Measurements from ENCODE around the gene USP7.
"Not testable (repeated sequence)": the region's sequence is repeated elsewhere in the genome, so short reads cannot be mapped to it uniquely, and the experiment has no call there.

Gene USP7

DNA sequence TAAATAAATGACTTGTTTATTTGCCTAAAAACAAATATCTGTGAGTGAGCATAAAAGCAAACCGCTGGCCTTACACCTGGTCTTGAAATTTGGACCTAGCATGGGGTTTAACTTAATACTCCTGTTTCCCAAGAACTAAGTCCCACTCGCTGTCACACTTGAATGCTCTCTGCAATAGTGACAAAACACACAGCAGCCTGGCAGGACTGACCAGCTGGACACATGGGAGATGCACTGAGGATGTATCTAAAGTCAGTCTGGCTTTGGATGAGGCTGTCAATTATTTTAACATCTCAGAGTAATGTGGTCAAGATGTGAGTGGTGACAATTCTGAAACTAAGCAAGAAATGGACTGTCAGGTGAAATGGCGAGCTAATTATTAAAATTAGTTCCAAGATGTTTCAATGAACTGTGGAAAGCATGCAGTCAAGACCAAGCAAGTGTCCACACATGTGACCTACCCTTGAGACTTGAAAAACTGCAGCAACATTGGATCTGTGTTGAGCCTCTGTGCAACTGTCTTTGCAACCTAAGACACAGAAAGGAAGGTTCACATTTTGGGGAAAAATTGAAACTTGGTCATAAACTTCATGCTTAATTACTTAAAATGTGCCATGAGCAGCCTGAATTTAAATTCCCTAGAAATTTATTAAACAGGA, 64.9 kb downstream of the USP7 start:
- DNase-seq: no peak

DNA sequence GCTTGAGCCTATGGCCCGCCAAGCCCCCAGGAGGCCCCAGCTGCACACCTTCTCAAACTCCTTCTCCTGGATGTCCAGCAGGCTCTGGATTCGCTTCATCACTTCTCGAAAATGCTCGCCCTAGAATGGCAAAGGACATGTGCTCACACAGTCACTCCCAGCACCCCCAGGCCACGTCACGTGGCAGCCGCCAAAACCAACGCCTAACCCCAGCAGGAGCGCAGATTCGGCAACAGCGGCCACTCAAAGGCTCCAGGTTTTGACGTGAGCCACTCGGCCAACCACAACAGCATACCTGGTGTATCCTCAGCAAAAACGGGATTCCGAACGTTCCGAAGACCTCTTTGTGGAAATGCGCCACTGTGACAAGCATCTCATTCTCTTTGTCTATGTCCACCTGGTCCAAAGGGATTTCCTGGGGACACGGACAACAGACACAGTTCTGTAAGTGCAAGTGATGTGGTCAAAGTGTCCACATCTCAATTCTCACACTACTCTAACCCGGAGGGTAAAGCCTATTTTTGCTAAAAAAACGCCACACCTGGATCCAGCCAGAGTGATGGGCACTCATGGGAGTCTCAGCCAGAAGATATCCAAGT, 68.9 kb downstream of the USP7 start:
- no peak for DNase-seq

DNA sequence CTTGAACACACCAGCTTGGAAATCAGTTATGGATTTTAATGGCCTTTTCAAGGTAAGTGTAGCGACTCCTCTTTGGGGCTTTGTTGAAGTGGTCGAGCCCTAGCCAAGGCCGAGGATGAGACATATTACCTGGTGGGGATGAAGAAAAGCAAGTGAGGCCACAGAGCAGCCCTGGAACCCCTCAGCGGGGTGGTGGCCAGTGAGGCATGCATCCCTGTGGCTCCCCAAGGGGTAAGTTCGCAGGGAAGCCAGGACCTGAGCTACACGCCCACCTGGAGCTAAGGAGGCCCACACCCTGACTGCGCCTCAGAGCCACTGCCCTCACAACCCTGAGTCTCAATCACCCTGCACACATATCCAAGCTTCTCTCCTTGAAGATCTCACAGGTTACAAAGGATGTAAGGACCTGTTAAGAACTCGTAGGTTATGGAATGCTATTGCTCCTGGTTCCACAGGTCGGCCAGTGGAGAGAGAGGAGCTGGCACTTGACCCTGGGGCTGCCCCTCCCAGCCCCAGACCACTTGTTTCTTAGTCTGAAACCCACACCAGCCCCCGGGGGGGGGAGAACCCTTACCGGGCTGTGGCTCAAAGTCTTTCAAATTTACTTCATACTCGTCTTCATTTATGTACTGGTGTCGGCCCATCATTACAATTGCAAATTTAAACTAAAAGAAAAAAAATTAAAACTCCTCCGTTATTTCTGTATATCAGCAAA, 69.6 kb downstream of the USP7 start:
- DNase-seq: no peak

DNA sequence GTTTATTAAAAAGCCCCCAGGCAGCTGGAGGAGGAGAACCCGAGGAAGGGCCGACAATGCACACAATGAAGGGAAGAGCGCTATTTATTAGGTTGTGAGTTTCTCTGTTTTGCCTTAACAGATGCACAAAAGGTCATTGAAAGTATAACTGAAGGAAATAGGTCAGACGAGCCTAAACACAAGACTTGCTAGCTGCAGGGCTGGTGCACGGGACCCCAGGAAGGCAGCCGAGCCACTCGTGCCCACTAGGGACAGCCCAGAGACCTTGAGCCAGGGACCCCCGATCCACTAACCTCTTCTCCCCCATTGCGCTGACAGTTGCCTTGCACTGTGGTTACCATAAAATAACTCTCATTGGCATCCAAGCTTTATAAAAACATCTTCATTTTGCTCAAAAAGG, 70.3 kb downstream of the USP7 start:
- no peak for DNase-seq

DNA sequence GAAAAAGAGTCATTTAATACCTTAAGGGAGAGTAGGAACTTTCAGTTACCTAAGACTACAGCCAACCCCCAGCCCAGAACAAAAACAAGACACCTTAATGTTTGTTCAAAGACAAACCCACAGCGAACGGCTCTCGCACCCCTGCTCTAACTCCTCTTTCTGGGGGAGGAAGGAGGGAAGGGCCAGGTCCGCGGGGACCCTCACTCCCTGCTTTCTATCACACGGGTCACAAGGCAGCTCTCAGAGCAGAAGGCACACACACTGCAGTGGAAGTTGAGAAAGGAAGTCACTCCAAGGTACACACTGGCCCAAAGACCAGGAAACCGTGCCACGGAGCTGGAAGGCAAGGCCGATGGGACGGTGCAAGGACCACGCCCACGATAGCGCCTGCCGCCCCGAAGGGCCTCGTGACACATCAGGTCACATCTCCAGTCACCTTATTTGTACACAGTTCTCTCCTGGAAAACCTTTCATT, 71.6 kb downstream of the USP7 start:
- no peak for DNase-seq

DNA sequence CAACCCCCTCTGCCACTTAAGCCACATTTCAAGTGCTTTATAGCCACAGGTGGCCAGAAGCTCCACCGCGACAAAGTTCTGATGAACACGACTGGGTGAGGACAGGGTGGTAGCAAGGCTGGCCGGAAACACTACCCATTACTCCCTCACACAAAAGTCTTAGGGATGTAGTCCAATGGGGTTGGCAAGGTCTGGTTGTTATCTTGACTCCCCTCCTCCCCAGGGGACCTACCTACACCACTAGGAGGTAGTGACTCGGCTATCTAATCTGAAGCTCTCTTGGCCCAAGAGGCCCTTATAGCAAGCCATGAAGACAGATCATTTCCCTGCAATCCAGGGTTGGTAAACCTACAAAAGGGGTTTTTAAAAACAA, 73.2 kb downstream of the USP7 start:
- DNase-seq: no peak

DNA sequence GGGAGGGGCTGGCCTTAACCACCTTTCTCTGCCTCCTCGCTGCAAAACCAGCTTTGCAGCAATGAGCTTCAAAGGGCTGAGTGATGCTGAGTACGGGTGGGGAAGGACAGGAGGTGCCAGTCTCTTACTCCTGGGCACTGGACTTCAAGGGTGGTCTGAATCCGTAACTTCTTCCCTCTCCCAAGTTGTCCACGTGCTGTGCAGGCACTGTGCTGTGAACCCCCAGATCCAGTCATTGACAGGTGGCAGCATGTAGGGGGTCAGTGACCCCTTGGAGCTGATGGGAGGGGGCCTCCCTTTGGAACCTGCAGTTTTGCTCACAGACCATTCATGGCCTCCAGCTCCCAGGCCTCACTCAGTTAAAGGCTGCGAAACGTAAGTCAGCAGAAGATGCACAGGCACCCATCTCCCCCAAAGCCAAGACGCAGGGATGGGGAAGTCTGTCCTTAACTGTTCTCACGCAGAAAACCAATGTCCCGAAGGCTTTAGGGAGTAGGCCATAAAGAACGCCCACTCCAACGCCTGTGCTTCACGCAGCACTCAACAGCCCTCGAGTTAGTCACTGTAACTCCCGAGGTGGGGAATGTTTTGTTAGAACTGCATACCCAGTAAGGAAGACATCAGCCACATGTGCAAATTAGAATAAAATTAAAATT, 73.7 kb downstream of the USP7 start:
- DNase-seq: no peak

DNA sequence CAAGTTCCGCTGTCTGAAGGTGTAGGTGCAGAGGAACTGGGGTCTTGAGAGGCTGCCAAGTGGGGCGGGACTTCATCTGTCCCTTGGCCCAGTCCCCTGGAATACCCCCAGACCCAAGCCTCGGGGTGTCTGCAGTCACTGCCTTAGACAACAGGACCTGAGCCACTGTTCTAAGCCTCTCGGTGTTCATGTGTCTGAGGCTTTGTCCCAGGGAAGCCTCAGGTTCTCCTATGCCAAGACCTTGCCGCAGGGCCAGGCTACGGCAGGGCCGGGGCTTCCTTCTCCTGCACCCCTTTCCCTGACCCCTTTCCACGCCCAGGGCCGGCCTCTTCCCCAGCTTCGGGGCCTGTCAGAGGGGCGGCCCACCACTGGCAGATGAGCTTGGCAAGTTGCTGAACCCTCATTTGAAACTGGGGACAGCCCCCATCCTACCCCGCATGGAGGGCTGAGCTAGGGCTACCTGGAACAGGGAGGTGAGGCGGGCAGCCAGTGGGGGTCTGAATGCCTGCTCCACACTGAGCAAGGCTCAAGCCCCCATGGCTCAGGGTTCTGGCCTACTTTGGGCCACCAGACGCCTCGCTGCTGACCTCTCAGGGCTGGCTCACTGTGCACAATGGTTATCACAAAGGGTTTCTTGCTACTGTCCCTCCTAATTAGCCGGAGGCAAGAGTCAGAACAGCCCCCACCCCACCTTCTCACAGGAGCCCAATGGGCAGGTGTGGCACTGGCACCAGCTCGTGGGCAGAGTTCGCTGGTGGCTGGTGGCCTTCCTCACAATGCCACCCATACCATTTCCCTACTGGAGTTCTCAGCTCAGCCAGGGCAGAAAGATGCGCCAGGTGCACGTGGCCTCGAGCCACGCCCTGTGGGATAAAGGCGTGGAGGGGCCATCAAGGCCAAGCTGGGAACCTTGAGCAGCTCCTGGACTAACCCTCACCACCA, 74.5 kb downstream of the USP7 start:
- DNase-seq: no peak

DNA sequence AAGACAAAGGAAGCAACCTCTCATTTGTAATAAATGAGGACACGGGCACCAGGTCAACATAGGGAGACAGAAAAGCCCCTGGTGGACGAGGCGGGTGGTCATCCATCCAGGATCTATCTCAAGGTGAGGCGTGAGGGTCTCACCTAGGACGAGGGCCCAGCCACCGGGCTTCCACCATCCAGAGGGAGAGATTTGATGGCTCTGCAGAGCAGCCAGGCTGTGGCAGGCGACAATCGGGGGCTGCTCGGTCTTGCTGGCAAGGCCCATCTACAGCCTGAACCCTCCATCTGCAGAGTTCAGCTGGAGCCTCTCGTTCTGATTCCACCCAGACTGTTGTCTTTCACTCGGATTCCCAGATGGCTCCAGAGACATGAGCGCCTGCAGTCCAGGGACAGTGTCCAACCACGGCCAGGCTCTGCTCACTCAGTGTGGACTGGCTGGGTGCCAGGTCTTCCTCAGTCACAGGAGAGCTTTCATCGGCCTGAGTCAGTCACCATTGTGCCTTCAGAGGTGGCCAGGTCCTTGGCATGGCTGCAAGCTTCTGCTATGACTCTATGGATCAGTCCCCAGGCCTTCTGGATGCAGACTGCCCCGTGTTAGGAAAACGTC, 75.7 kb downstream of the USP7 start:
- no peak for DNase-seq

DNA sequence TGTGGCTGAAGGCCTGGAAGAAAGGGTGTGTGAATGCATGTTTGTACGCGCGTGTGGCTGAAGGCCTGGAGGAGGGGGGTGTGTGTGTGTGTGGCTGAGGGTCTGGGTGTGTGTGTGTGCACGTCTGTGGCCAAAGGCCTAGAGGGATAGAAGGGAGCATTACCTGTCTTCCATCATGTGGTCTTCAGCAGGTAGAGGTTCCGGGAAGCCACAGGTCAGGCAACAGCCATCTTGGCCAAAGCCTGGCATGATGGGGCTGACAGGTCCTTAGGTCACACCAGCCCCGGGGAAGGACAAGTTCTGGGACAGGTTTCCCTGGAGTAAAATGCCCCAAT, 76.3 kb downstream of the USP7 start:
- DNase-seq: no peak

DNA sequence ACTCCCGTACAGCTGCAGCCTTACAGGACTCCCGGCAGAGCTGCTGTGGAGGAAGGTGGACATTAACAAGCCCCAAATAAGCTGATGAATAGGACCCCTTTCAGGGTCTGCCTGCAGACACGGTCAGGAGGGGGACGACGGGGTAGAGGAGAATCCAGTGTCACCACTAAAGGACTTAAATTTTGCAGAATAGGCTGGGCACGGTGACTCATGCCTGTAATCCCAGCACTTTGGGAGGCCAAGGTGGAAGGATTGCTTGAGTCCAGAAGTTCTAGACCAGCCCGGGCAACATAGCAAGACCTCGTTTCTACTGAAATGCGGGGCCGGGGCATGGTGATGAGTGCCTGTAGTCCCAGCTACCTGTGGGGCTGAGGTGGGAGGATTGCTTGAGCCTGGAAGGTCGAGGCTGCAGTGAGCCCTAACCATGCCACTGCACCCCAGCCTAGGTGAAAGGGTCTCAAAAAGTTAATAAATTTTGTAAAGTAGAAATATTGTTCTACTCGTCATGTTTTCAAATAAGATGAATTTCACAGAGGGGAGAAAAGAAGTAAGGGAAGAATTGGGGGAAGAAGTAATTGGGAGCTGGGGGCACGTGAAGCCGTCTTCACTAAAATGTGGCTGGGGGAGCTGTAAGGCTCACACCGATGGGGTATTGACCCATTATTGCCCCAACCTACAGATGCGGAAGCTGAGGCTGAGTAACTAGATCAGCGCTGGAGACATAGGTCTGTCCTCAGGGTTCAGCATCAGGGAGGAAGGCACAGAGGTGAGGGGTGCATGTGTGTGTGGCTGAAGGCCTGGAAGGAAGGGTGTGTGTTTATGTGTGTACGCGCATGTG, 76.9 kb downstream of the USP7 start:
- DNase-seq: no peak

DNA sequence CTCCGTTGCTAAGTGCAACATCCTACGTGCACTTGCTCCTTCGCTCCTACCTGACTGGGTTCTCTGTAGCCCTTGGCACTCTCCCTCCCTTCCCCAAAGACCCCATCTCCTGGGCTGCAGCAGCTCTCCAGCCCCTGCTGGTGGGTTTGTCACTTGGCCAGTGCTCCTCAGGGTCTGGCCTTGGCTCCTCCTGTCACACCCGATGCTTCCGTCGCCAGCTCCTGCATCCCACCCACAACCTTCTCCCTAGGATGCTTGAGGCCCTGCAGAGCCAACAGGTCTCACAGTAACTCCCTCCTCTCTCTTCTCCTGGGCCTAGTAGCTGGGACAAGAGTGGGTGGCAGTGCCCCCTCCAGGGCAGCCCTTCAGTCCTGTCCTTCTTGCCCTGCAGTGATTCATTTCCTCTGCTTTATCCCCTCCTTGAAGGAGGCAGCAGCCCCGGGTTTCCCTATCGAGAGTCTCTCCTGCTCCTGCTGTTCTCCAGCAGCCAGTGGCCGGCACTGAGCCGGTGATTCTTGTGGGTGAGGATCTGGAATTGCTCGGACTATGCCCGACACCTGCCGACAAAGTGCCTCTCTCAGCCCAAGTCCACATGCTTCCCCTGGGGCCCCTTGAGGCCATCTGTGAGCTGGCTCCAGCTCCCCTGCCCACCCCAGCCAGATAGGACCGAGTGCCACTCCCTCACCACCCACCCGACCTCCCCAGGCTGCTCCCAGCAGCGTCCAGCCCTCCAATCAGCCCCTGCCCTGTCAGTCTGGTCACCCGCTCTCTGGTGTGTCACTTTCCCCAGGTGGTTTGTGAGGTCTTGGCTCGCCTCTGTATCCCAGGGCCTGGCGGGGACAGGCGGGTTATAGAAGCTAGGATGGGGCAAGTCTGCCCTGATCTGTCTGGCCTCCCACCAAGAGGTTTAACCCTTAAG, 77.8 kb downstream of the USP7 start:
- DNase-seq: no peak

DNA sequence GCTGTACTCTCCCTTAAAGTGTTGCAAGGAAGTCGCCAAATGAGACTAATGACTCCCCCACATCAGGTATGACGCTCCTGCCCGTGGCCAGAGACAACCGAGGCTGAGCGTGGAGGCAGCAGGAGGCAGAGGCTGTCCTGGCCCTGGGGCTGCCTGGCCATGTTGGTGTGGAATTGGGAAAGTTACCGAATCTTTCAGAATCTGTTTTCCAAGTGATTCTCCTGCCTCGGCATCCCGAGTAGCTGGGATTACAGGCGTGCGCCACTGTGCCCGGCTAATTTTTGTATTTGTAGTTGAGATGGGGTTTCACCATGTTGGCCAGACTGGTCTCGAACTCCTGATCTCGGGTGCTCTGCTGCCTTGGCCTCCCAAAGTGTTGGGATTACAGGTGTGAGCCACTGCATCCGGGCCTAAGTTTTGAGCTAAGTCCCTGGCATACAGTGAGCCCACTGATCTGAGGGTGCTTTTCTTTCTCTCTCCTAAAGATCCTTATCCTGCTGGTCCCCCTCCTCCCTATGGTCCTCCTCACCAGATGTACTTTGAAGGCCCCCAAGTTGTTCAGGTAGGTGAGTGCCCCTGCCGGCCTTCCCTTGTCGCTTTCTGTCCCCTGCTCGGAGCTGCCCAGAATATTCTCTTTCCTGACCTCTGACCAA, 80.9 kb downstream of the USP7 start:
- DNase-seq: no peak

DNA sequence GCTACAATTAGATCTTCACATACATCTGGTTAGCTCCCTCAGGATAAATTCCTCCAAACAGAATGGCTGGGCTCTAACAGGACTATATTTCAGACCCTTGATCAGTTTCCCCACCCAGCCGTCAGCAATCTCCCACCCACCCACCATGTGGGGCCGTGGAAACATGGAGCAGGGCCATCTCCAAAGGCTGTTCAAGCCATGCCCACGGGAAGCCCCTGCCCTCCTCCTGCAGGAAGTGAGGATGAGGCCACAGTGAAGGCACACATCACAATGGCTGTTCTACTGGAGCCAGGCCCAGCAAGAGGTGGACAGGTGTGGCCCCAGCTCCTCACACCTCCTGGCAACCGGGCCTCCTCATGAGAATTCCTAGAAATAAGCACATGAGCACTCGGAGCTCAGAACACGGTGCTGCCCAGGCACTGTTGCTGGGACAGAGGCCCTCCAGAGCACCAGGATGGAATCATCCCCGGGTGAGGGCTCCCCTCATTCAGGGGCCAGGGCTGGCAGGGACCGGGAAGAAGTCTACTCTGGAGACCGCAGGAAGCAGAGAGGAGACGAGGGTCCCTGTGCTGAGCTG, 81.6 kb downstream of the USP7 start, which contains the start of gene LITAFD:
TSS of gene LITAFD (plus strand) at position 311 of the 577 bp plus-strand sequence. CDS start 2,005 bp downstream, outside the sequence.
- no peak for DNase-seq

DNA sequence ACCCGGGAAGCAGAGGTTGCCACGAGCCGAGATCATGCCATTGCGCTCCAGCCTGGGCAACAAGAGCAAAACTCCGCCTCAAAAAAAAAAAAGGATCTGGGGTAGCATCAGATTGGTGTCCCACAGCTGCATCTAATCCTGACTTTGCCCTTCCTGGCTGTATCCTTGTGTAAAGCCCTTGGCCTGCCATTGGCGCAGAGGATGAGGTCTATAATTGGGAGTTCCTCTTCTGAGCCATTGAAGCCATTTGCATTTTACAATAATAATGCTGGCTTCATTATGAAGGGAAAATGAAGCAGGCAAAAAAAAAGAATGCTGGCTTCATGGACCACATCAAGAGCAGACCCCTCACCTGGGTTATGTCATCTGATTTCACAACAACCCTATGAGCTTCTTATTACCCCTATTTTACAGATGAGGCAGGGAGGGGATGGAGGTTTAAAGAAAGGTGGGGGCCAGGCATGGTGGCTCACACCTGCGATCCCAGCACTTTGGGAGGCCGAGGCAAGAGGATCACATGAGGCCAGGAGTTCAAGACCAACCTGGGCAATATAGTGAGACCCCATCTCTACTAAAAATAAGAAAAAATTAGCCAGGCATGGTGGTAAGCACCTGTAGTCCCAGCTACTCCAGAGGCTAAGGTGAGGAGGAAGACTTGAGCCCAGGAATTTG, 82.7 kb downstream of the USP7 start:
- DNase-seq: no peak

DNA sequence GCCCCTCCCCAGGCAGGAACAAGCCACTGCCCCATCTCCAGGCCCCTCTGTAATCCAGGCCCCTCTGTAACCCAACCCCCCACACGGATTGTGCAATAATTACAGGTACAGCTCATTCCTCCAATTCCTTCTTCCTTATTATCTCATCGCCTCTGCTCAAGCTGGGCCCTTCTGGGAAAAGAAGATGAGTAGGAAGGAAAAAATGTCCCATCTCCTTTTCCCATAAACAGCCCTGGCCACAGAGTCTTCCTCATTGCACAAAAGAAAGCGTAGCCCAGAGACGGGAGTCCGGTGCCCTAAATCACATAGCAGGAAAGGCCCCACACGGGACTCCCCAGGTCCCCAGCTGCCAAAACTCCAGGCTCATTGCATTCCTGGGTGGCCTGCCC, 85.2 kb downstream of the USP7 start:
- no peak for DNase-seq

DNA sequence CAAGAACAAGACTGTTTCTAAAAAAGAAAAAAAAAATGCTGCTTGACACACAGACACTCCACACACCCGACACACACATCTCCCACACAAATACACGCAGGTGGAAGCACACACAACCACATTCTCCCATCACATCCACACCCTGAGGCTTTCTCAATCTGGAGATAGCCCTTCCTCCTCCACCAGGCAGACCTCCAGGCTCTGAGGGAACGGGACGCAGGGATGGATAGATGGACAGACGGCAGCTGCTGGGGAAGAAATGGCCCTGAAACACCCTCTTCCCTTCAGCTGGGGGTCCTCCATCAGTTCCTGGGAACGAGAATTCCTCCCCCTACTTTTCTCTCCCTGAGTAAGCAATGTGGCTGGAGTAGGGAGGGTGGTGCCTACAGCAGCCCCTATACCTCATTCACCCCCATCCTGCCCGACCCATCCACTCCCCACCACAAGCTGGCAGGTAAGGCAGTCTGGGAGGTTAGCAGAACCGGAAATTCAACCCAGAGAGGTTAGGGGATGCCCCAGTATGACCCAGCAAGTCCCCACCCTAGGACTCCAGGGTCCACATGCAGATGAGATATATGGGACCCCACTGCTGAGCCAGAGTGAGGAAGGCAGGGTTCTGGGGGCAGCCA, 85.7 kb downstream of the USP7 start:
- no peak for DNase-seq

DNA sequence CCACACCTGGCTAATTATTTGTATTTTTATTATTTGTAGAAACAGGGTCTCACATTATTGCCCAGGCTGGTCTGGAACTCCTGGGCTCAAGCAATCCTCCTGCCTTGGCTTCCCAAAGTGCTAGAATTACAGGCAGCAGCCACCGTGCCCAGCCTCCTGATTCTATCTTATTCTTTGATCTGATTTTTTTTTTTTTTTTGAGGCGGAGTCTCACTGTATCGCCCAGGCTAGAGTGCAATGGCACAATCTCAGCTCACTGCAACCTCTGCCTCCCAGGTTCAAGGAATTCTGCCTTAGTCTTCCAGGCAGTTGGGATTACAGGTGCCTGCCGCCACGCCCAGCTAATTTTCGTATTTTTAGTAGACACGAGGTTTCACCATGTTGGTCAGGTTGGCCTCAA, 88.4 kb downstream of the USP7 start:
- not testable (repeated sequence) for DNase-seq

All from activated CD4-positive, CD25-positive, alpha-beta regulatory T cell treated with anti-CD3 and anti-CD28 coated beads, Interleukin-2, amount 50 U/mL, for 72 hours (primary cell).